Measurements from ENCODE around the gene ARHGAP44. TPM values are rescaled to one million over a fixed set of nuclear protein-coding genes. Genes with fewer than 3 reads are reported as not detected.

The ARHGAP44 gene
- total and polyA plus RNA-seq, 2 experiments from 2014 or later, result 5.8 to 16.4 TPM

DNA sequence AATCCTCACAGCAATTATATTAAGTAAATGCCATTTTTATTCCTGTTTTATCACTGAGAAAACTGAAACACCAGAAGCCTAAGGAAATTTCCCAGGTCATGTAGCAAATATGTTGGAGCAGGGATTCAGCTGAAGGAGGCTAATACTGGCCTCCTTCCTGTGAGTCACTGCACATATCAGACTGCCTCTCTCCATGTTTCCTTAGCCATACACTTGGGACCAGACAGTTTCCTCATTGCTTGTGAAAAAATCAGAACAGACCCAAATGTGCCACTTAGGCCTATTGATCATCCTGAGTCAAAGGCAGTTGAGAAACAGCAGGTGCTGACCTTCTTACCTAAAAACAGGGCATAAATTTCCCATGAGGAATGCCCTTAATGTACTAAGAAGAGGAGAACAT is 247.5 kb downstream of the ARHGAP44 start:
- no peak for TF ChIP-seq ZNF331 (CRISPR knock-in tag; IDR thresholded peaks at IDR 0.05; ENCODE audit: low read depth)
- TF ChIP-seq CREB1 (CRISPR knock-in tag; IDR thresholded peaks at IDR 0.05; ENCODE audit: low read depth), result no peak
- TF ChIP-seq EZH2phosphoT487 (IDR thresholded peaks at IDR 0.05; ENCODE audit: unreplicated experiment), result no peak
- TF ChIP-seq ETS1 (IDR thresholded peaks at IDR 0.05), result no peak
- TF ChIP-seq STAT1 (IDR thresholded peaks at IDR 0.05; ENCODE audit: unreplicated experiment), result no peak
- TF ChIP-seq NANOG (IDR thresholded peaks at IDR 0.05; ENCODE audit: borderline replicate concordance), result no peak
- TF ChIP-seq, protein P1, sequence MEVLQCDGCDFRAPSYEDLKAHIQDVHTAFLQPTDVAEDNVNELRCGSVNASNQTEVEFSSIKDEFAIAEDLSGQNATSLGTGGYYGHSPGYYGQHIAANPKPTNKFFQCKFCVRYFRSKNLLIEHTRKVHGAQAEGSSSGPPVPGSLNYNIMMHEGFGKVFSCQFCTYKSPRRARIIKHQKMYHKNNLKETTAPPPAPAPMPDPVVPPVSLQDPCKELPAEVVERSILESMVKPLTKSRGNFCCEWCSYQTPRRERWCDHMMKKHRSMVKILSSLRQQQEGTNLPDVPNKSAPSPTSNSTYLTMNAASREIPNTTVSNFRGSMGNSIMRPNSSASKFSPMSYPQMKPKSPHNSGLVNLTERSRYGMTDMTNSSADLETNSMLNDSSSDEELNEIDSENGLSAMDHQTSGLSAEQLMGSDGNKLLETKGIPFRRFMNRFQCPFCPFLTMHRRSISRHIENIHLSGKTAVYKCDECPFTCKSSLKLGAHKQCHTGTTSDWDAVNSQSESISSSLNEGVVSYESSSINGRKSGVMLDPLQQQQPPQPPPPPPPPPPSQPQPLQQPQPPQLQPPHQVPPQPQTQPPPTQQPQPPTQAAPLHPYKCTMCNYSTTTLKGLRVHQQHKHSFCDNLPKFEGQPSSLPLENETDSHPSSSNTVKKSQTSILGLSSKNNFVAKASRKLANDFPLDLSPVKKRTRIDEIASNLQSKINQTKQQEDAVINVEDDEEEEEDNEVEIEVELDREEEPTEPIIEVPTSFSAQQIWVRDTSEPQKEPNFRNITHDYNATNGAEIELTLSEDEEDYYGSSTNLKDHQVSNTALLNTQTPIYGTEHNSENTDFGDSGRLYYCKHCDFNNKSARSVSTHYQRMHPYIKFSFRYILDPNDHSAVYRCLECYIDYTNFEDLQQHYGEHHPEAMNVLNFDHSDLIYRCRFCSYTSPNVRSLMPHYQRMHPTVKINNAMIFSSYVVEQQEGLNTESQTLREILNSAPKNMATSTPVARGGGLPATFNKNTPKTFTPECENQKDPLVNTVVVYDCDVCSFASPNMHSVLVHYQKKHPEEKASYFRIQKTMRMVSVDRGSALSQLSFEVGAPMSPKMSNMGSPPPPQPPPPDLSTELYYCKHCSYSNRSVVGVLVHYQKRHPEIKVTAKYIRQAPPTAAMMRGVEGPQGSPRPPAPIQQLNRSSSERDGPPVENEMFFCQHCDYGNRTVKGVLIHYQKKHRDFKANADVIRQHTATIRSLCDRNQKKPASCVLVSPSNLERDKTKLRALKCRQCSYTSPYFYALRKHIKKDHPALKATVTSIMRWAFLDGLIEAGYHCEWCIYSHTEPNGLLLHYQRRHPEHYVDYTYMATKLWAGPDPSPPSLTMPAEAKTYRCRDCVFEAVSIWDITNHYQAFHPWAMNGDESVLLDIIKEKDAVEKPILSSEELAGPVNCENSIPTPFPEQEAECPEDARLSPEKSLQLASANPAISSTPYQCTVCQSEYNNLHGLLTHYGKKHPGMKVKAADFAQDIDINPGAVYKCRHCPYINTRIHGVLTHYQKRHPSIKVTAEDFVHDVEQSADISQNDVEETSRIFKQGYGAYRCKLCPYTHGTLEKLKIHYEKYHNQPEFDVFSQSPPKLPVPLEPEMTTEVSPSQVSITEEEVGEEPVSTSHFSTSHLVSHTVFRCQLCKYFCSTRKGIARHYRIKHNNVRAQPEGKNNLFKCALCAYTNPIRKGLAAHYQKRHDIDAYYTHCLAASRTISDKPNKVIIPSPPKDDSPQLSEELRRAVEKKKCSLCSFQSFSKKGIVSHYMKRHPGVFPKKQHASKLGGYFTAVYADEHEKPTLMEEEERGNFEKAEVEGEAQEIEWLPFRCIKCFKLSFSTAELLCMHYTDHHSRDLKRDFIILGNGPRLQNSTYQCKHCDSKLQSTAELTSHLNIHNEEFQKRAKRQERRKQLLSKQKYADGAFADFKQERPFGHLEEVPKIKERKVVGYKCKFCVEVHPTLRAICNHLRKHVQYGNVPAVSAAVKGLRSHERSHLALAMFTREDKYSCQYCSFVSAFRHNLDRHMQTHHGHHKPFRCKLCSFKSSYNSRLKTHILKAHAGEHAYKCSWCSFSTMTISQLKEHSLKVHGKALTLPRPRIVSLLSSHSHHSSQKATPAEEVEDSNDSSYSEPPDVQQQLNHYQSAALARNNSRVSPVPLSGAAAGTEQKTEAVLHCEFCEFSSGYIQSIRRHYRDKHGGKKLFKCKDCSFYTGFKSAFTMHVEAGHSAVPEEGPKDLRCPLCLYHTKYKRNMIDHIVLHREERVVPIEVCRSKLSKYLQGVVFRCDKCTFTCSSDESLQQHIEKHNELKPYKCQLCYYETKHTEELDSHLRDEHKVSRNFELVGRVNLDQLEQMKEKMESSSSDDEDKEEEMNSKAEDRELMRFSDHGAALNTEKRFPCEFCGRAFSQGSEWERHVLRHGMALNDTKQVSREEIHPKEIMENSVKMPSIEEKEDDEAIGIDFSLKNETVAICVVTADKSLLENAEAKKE (CRISPR knock-in tag; IDR thresholded peaks at IDR 0.05), result no peak
- no peak for TF ChIP-seq EZH2 (IDR thresholded peaks at IDR 0.05; ENCODE audit: low read depth, unreplicated experiment)
- TF ChIP-seq POLR2AphosphoS5 (IDR thresholded peaks at IDR 0.05; ENCODE audit: low read depth), result no peak
- TF ChIP-seq JUNB (IDR thresholded peaks at IDR 0.05; ENCODE audit: unreplicated experiment), result no peak
- TF ChIP-seq ZNF114 (CRISPR knock-in tag; IDR thresholded peaks at IDR 0.05), result no peak
- TF ChIP-seq, protein P2, sequence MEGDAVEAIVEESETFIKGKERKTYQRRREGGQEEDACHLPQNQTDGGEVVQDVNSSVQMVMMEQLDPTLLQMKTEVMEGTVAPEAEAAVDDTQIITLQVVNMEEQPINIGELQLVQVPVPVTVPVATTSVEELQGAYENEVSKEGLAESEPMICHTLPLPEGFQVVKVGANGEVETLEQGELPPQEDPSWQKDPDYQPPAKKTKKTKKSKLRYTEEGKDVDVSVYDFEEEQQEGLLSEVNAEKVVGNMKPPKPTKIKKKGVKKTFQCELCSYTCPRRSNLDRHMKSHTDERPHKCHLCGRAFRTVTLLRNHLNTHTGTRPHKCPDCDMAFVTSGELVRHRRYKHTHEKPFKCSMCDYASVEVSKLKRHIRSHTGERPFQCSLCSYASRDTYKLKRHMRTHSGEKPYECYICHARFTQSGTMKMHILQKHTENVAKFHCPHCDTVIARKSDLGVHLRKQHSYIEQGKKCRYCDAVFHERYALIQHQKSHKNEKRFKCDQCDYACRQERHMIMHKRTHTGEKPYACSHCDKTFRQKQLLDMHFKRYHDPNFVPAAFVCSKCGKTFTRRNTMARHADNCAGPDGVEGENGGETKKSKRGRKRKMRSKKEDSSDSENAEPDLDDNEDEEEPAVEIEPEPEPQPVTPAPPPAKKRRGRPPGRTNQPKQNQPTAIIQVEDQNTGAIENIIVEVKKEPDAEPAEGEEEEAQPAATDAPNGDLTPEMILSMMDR (conservative IDR thresholded peaks at IDR 0.05; ENCODE audit: low read depth in 2 of 2), result no peak
- TF ChIP-seq REST (IDR thresholded peaks at IDR 0.05; ENCODE audit: unreplicated experiment), result no peak
- H3K4me3 Mint-ChIP-seq, result no peak overlapping the region
- H2AFZ ChIP-seq, result no peak overlapping the region

More for the DNA sequence above, 247.5 kb downstream of the ARHGAP44 start:
- no peak overlapping the region for H3K4me3 ChIP-seq
- peaks cover 4% of the 10 kb centered on the region; the same call in 1 of the 3 replicates for H3K36me3 Mint-ChIP-seq (ENCODE audit: low read depth)
- no peak overlapping the region for H3K27ac ChIP-seq (ENCODE audit: low read depth)
- DNase-seq (ENCODE audit: low spot score), result no peak
- ATAC-seq, result no peak
- peaks cover 7% of the 10 kb centered on the region for H3K4me1 ChIP-seq (ENCODE audit: insufficient read depth)
- H3K4me1 Mint-ChIP-seq, result peaks cover 10% of the 10 kb centered on the region
- H3F3A ChIP-seq (replicated peaks; ENCODE audit: low read depth), result no peaks in the 10 kb centered on the region
- H3K4me2 ChIP-seq, result no peak overlapping the region
- no peaks in the 10 kb centered on the region for H3K27me3 ChIP-seq (ENCODE audit: insufficient read depth)
- H3K27ac Mint-ChIP-seq, result no peak overlapping the region
- H3K27me3 Mint-ChIP-seq (ENCODE audit: insufficient read depth, low read depth, poor library complexity), result peaks cover 5% of the 10 kb centered on the region
- H3K36me3 ChIP-seq (ENCODE audit: insufficient read depth), result no peaks in the 10 kb centered on the region
- peaks cover 7% of the 10 kb centered on the region; the same call in 1 of the 2 replicates for H3K9me2 ChIP-seq (ENCODE audit: insufficient read depth)
- H4K20me1 ChIP-seq (replicated peaks; ENCODE audit: insufficient read depth), result no peaks in the 10 kb centered on the region
- no peaks in the 10 kb centered on the region for H3K79me2 ChIP-seq (replicated peaks; ENCODE audit: insufficient read depth)
- H3K9me3 Mint-ChIP-seq, result peaks cover 16% of the 10 kb centered on the region

Measured in GM23338 (cell line).